ENCODE measurements around the gene COQ5. TPM values are rescaled to one million over a fixed set of nuclear protein-coding genes. Genes with fewer than 3 reads are reported as not detected.
"Not testable (repeated sequence)": the region's sequence is repeated elsewhere in the genome, so short reads cannot be mapped to it uniquely, and the experiment has no call there.

Gene COQ5, protein sequence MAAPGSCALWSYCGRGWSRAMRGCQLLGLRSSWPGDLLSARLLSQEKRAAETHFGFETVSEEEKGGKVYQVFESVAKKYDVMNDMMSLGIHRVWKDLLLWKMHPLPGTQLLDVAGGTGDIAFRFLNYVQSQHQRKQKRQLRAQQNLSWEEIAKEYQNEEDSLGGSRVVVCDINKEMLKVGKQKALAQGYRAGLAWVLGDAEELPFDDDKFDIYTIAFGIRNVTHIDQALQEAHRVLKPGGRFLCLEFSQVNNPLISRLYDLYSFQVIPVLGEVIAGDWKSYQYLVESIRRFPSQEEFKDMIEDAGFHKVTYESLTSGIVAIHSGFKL
- 47.9 and 50.9 TPM in 2 replicates for total RNA-seq (2014; rRNA removed; shearing (Covaris generic))

DNA sequence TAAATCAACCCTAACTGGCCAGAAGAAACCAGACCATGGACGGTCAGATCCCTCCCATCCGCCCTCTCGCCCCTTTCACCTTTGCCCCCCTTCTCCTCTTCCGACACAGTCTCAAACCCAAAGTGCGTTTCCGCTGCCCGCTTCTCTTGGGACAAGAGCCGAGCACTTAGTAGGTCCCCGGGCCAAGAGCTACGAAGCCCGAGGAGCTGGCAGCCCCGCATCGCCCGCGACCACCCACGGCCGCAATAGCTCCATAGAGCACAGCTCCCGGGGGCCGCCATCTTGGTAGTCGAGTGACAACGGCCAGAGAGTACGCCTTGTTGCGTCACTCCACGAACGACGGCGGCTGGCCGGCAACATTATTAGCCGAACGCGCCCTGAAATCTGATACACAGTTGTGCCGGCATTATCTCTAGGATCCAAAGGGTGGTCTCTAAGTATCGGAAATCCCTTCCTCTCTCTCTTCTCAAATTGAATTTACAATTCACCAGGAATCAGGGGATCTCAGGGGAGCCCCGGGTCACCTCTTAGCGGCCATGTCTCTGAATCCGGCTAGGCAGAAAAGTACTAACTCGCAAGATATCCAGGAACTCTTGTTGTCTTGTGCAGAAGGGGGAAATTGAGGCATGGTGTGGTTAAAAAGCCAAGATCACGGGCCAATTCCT lies at the start of gene COQ5:
Gene COQ5, minus strand, starts transcription at position 298 of the 665 bp plus-strand sequence. Its CDS starts 17 bp downstream, at position 281.
- DNase-seq (ENCODE audit: low spot score) = peak; percentile 81

DNA sequence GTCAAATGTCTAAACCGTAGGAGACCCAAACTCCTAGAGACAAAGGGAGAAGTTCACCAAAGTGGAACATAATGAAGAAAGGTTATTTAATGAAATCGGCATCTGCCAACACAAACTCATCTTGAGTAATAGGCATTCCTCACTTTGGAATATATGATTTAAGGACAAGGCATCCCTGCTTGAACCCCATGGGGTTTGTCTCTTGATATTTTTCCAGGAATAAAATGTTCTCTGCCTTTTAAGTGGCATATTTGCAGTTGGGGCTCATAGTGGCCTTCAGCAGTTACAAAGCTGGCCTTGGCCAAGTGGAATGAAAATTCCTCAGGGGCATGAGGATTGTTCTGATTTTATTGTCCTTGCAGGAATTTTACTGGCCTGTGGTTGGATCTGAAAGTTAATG lies 45.1 kb upstream of the COQ5 start:
- DNase-seq (ENCODE audit: low spot score) = no peak

DNA sequence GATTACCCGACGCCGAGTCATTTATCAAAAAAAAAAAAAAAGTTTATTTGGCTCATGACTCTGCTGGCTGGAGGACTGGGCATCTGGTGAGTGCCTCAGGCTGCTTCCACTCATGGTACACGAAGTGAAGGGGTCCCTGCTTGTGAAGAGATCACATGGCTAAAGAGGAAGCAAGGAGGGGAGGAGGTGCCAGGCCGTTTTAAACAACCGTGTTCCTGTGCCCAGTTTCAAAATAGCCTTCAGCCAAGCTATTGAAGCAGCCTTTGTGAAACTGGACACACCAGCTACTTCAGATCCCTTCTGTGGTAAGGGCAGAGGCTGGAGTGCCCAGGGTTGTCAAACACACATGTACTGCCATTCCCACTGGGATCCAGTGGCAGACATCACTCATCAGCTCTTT lies 44.6 kb upstream of the COQ5 start:
- no peak for DNase-seq (ENCODE audit: low spot score)

DNA sequence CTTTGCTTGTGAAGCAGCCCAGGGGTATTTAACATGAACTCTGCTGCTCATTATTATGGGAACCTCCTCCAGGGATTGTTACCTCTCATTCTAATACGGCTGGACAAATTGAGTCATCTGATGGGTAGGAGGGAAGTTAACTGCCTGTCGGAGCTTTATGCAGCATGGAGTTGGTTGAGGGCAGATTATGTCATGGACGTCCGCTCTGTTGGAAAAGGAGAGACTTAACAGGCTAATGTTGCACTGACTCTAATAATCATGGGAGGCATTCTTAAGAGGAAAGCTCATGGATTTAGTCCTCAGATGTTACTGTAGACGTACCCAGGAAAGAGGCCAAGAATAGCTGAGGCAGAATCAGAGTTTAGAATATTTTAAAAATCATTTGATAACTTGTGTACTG lies 42.3 kb upstream of the COQ5 start:
- DNase-seq (ENCODE audit: low spot score) = no peak

DNA sequence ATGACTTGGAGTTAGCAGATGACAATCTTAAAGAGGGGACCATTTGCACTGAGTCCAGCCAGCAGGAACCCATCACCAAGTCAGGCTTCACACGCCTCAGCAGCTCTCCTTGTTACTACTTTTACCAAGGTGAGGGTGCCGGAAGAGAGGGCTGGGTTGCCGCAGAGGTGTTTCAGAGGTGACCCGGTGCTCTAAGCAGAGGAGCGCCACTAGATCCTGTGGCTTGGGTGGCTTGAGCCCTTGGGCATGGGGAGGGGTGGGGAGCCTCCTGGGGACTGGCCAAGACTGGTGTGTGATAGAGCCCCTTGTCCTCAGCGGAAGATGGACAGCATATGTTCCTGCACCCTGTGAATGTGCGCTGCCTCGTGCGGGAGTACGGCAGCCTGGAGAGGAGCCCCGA lies 34.5 kb upstream of the COQ5 start:
- no peak for DNase-seq (ENCODE audit: low spot score)

DNA sequence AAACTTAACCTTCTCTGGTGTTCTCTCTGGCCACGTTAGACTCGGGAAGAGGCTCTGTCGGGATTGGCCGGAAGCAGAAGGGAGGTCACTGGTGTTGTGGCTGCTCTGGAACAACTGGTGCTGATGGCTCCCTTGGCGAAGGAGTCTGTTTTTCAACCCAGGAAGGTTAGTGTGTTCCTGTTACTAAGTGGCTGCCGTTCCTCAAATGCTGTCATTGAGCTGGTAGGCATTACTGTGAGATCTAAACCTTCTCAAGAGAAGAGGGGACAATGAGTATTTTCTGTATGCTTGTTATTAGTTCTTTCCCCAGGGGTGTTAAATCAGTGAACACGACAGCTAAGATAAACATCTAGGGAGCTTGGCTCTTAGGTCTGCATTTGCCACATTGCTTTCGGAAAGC lies 33.9 kb upstream of the COQ5 start:
- no peak for DNase-seq (ENCODE audit: low spot score)

DNA sequence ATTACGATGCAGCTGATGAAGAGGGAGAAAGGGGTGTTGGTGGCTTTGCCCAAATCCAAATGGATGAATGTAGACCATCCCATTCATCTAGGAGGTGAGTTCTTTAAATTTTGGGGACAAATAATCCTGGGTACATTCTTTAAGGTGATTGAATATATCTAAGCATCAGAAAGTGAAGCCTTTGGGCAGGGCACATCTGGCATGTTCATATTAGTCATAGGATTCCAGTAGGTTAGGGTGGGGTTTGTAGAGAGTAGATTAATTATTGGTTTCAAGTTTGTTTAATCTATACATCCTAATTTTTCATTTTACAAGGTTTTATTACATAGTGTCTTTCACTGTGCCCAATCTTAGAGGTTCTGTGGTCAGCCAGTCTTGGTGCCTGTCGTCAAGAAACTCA lies 28.6 kb upstream of the COQ5 start:
- DNase-seq (ENCODE audit: low spot score) = no peak

DNA sequence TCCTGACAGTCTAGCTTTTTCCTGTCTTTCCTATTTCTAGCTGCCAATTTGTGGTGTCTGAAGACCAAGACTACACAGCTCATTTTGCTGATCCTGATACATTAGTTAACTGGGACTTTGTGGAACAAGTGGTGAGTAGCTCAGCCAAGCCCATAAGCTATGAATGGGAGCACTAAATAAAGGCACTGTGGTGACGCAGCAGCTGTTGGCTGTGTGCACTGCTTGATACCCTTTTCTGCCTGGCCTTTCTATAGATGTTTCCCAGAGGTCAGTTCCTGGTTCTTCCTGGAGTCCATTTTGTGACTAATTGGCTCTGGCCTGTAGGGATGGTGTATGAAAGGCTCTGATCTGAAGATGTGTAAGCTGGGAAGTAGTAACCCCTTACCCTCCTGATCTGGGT lies 25.7 kb upstream of the COQ5 start:
- DNase-seq (ENCODE audit: low spot score) = no peak

DNA sequence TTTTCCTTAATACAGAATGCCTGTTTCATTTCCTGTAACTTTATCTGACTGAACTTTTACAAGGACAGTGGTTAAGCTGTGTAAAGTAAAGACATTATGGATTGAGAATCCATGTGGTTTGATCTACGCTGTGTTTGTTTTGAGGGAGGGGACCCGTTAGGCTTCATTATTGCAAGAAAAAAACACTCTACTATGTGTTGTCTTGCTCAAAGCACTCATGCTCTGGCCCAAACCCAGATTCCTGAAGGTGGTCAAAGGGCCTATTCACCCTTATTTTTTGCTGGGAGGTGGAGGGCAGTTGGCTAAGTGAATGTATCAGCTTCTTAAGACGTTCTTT lies 17.1 kb upstream of the COQ5 start:
- DNase-seq (ENCODE audit: low spot score) = no peak

DNA sequence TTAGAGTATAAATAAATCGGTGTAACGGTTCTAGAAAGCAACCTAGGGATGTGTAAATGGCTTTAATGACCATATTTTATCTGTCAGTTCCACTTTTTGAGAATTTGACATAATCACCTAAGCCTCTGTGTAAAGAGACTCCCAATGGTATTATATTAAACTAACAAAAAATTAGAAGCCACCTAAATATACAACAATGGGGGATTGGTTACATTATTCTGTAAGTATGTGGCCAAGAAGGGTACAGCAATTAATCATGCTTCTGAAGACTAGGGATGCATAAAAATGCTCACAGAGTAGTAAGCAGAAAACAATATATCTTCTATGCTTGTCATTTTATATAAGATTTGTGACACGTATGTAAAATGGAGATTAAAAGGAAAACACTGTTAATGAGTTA lies 15.7 kb upstream of the COQ5 start:
- DNase-seq (ENCODE audit: low spot score) = no peak

DNA sequence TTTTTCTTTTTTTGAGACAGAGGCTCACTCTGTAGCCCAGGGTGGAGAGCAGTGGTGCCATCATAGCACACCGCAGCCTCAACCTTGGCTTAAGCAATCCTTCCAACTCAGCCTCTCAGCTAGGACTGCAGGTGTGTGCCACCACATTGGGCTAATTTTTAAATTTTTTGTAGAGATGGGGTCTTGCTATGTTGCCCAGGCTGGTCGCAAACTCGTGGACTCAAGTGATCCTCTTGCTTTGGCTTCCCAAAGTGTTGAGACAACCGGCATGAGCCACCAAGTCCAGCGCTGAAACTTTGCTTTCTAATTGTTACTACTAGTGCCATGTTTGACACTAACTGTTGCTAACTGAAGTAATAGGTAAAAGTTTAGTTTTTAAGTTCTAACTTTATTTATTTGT lies 13.2 kb upstream of the COQ5 start:
- DNase-seq (ENCODE audit: low spot score) = no peak

DNA sequence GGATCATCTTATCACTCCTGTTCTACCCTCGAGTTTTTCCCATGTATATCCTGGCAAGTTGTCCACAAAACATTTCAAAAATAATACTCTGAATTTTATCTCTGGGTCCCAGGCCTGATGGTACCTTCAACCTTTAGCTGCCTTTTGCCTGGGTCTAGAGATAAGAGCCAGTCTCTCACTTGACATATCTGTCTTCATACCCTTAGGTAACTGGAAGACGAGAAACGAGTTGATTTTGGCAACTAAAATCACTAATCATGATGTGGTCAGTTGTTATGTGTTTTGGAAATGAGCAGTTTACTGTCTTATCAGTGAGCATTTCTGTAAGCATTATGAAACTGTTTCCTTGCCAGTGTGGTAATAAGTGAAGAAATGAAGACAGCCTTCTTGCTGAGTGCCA lies 11.5 kb upstream of the COQ5 start:
- no peak for DNase-seq (ENCODE audit: low spot score)

DNA sequence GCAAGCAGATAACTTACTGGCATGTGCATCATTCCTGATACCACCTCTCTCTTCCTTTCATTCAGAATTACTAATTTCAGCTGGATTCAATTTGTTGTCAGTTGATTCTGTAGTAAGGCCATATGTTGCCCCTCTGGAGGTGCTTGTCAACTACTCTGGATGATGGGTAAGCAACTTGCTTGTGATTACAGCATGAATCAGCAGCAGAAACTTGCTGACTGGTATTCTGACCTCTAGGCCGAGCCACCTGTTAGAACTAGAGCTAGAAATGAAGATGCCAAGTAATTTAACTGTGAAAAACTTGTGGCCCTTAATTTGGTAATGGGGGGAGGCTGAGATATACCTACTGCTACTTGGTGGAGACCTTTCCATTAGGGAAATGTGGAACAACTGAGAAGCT lies 10.3 kb upstream of the COQ5 start:
- no peak for DNase-seq (ENCODE audit: low spot score)

DNA sequence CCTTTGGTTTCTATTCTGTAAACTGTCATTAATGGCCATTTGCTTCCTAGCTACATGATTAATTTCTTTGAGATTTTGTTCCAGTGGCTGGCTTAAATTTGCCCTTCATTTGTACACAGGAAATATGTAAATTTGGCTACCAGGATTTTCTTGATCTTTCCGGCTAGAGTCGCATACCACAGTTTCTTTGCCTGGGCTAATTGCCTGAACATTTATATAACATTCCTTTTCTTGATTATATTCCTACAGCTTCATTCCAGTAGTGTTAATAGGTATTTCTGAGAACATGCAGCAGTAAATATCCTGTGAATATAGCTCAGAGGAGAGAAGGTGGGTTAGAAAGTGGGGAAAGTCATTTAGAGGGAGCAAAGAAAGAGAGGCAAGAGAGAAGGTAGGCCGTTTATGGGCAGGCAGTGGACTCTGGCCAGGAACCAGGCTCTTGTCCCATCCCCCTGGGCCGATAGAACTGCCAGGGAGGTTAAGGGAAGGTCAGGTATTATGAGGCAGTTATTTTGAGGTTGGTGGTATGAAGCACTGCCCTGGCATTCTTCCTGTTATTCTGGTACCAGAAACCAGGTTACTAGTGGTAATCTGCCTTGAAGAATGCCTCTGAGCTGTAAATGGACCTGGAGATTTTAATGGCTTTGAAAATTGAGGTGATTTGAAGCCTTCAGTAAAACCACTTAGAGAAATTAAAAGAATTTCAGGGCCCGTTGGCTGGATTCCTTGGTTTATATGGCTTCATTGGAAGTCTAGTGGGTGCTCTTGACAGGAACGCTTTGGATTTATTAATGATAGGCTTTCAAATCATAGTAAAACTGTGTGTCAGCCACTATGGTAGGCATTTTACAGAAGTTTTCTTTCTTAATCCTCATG lies 9.6 kb upstream of the COQ5 start:
- DNase-seq (ENCODE audit: low spot score) = peak; percentile 74

DNA sequence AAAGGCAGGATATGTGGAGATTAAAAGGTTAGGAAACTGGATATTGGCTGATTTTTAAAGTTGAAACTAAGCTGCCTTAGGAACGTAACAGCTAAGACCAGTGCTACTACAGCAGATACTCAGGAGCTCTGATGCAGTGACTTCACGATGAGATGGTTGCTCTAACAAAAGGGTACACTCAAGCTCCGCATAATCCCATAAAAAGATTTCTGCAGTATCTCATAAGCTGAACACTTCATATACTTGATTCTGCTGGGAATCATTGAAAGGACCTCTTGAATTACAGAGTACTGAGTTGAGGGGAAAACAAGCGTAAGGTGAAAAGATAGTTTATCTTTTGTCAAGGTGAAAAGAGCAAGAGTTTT lies 8.9 kb upstream of the COQ5 start:
- DNase-seq (ENCODE audit: low spot score) = no peak

DNA sequence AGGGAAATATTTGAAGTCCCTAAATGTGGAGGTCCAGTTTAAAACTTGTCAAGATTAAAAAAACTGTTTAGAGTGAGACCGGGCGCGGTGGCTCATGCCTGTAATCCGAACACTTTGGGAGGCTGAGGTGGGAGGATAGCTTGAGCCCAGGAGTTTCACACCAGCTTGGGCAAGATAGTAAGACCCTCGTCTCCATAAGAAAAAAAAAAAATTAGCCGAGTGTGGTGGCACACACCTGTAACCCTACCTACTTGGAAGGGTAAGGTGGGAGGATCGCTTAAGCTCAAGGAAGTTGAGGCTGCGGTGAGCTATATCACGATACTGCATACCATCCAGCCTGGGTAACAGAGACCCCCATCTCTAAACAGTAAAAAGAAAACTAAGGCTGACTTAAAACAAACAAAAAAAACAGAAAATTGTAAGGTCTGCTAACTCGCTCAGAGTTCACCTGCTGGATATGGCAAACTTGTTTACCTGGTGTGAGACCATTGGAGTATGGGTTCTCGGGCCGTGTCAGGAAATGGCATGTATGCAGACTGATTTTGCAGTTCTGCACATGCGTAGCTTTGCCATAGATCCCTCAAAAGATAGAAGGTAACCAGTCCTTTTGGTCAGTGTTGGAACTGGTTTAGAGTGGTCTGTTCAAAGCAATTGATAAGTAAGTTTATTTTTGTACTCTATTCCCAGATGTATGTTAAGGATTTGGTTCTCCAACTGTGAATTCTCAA lies 7.3 kb upstream of the COQ5 start:
- DNase-seq (ENCODE audit: low spot score) = no peak

DNA sequence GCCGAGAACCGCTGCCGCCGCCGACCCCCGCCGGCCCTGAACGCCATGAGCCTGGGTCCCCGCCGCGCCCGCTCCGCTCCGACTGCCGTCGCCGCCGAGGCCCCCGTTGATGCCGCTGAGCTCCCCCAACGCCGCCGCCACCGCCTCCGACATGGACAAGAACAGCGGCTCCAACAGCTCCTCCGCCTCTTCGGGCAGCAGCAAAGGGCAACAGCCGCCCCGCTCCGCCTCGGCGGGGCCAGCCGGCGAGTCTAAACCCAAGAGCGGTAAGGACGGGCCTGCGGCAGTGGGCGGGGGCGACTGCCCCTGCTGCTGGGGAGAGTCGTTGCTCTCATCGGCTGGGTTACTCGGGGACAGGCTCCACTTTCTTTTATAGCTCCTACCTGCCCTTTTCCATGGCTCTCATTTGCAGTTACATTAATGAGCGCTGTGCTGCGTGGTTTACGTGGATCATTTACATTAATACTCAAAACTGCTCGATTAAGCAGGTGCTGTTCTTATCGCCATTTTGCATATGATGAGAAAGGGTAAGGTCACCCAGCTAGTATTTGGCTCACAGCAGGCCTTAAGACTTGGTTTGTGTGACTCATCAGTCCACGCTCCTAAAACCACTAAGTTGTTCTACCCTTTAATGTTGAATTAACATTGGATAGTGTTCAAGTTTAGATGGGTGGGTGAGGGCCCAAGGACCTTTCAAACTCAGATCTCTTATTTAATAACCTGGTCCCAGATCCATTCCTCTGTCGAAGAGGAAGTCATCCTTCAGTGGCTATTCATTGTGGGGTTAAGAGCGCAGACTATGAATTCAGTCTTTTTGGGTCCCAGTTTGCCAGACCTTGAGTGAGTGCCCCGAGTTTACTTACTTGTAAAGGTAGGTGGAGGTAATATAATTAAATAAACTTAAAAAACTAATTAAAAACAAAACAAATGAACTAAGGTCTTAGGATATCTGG lies 6.0 kb upstream of the COQ5 start:
- peak; percentile 55 for DNase-seq (ENCODE audit: low spot score)

DNA sequence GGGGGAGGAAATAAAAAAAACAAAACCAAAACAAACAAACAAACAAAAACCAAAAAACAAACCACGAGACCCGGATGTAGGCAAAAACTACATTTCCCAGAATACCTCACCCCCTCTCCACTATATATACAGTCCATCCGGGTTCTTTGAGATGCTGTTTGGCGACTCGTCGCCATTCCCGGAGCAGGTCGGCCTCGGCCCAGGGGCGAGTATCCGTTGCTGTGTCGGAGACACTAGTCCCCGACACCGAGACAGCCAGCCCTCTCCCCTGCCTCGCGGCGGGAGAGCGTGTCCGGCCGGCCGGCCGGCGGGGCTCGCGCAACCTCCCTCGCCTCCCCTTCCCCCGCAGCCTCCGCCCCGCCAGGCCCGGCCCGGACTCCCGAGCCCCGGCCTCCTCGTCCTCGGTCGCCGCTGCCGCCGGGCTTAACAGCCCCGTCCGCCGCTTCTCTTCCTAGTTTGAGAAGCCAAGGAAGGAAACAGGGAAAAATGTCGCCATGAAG lies 5.3 kb upstream of the COQ5 start, which contains the start of gene RNF10:
Gene RNF10, plus strand, starts transcription at position 154 of the 500 bp plus-strand sequence. CDS start 456 bp downstream, outside the sequence.
- peak; percentile 75 for DNase-seq (ENCODE audit: low spot score)

DNA sequence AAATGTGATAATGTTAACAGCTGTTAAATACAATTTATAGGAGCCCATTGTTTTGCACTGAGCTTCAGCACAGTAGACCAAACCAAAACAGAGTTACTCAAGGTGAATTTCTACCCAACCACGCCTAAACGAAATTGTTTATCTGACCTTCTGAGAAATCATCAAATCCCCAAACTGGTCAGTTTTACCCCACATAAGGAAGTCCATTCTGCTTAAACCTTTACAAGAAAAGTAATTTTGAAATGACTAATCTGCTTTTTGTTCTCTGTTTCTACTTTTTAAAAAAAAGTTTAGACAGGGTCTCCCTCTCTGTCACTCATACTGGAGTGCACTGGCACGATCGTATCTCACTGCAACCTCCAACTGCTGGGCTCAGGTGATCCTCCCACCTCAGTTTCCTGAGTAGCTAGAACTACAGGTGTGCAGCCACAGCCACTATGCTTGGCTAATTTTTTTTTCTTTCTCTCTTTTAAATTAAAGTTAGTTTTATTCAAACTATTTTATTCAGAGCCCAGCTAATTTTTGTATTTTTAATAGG lies 3.8 kb upstream of the COQ5 start:
- DNase-seq (ENCODE audit: low spot score) = no peak

DNA sequence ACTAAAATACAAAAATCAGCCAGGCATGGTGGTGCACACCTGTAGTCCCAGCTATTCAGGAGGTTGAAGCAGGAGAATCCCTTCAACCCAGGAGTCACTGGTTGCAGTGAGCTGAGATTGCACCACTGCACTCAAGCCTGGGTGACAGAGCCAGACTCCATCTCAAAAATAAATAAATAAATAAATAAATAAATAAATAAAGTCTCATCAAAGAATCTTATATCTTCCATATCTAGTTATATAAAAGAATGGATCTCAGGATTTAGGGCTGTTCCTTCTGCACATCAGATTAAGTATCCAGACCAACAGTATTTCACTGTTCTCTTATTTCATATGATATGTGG lies 1.4 kb upstream of the COQ5 start:
- DNase-seq (ENCODE audit: low spot score) = not testable (repeated sequence)
